HPDE6-E6E7 (cell line): ENCODE results near the gene RPS24.

Experiments used
- DNase-seq: peaks from one replicate; pipeline ENCODE4 v3.0.0; 2011; ENCODE audit warnings: missing footprints; ENCODE audit errors: extremely low spot score

The RPS24 gene

GRCh38 chr10:78025685-78026364 lies 7.8 kb upstream of the RPS24 start:
- DNase-seq: peak; percentile 59

- DNase-seq: no peak
Observed at GRCh38 chr10:78028438-78029268, 5.0 kb upstream of the RPS24 start.

DNA sequence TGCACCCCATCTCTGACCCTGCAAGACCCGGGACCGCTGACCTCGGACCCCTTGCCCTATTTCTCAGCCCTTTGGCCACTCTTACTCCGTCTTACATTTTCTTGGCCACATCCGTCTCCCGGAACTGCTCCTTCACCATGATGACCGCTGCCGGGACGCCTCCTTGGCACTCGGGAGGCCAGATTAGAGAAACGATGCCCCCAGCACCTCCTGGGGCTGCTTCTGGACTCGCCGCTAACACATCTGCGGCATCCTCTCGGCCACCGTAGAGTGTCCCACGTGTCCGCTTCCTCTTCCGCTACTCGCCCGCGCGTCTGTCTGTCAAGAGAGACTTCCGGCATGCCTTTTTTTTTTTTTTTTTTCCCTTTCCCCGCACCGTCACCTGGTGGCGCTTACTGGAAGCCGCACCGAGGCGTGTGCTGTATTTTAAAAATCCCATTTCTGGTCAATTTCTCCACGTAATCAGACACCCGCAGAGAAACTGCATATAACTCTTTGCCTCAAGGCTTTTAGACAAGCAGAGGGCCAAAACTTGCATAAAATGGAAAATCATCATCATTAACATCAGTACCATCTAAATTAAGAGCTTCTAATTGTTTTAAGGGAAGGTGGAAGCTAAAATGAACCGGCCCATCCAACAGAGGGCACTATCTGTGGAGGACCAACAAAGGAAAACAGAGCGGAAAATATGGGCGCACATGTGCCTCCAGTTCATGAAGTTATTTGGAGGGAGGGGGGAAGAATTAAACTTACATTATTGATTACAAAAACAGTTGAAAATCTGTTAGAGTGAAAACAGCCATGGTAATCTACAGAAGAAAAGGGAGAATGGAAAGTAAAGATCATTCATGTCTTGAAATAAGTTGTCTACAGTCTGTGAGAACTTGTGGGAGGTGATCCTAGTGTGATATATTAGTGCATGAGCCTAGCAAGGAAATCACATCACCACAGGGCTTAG lies 4.1 kb upstream of the RPS24 start, which contains the start of gene POLR3A:
TSS of gene POLR3A (minus strand) at position 247 of the 958 bp plus-strand sequence. CDS start at position 139, 108 bp downstream.
- peak; percentile 89 for DNase-seq

GRCh38 chr10:78033387-78033636 lies 351 bp upstream of the RPS24 start:
- DNase-seq: no peak

- DNase-seq: no peak
Observed at GRCh38 chr10:78035025-78035424, 1.4 kb downstream of the RPS24 start.

DNA sequence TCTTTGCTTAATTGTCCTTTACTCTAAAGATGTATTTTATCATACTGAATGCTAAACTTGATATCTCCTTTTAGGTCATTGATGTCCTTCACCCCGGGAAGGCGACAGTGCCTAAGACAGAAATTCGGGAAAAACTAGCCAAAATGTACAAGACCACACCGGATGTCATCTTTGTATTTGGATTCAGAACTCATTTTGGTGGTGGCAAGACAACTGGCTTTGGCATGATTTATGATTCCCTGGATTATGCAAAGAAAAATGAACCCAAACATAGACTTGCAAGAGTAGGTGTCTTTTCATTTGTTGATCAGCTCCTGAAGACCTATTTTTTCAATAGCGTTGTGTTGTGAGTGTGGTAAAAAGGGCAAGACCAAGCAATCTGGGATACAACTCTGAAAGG lies 1.8 kb downstream of the RPS24 start:
- no peak for DNase-seq

DNA sequence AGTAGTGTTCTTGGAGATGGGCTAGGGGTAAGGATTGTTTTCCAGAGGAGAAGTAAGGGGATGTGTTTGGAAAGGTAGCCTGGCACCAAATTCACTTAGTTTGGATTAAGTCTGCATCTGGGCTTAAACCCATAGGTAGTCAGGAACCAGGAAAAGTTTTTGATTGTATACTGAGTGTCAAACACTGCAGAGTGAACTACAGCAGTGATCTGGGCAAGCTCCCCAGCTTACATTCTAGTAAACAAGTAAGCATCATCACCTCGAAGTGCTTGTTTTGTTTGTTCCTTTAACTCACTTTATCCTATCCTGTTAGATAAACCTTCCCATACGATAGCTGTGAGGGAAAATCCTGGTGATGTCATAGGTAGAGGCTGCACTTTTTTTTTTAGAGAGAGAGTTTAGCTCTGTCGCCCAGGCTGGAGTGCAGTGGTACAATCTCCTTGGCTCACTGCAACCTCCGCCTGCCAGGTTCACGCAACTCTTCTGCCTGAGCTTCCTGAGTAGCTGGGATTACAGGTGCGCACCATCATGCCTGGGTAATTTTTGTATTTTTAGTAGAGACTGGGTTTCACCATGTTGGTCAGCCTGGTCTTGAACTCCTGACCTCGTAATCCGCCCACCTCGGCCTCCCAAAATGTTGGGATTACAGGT lies 2.4 kb downstream of the RPS24 start:
- DNase-seq: no peak

DNA sequence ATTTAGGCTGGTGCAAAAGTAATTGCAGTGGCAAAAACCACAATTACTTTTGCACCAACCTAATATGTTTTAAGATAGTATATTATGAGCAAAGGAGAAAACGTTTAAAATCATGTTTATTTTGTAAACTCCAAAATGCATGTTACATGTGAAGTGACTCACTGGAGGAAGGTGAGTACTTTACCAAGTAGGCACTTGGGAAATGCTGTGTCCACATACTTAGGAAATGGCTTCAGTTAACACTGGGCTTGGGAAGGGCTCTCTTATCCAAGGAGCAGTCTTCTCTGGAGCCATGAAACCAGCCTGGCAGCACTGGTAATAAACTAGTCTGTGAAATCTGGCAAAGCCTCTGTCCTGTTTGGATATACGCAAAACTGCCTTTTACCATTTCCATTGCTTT lies 4.4 kb downstream of the RPS24 start:
- DNase-seq: no peak

DNA sequence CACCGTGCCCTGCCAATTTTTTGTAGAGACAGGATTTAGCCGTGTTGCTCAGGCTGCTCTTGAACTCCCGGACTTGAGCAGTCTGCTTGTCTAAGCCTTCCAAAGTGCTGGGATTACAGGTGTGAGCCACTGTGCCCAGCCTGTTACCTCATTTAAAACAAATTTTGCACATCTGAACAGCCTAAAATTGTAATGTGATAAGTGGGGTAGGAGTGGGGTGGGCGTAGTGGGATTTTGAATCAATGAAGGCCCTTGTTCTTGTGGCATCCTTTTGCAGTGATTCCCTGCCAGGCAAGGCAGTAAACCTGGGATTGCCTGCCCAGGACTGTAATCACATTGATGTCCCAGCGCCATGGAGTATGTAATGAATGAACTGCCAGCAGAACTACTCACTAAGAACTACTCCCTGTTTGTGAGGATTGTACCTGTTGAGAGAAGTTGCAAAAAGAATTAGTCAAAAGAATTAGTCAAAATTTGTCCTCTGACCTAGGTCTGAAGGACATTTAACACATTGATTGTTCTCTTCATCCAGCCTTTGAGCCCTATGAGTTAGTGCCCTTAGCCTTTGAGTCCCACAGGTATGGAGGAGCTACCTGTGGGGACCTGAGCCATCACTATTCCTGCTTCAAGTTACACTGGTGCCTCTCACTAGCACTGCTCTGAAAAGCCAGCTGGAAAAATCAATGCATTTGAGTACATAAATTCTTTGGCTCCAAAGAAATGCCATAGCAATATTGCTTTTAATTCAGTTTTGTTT lies 5.3 kb downstream of the RPS24 start:
- DNase-seq: no peak

- no peak for DNase-seq
Observed at GRCh38 chr10:78039743-78040142, 6.1 kb downstream of the RPS24 start.

DNA sequence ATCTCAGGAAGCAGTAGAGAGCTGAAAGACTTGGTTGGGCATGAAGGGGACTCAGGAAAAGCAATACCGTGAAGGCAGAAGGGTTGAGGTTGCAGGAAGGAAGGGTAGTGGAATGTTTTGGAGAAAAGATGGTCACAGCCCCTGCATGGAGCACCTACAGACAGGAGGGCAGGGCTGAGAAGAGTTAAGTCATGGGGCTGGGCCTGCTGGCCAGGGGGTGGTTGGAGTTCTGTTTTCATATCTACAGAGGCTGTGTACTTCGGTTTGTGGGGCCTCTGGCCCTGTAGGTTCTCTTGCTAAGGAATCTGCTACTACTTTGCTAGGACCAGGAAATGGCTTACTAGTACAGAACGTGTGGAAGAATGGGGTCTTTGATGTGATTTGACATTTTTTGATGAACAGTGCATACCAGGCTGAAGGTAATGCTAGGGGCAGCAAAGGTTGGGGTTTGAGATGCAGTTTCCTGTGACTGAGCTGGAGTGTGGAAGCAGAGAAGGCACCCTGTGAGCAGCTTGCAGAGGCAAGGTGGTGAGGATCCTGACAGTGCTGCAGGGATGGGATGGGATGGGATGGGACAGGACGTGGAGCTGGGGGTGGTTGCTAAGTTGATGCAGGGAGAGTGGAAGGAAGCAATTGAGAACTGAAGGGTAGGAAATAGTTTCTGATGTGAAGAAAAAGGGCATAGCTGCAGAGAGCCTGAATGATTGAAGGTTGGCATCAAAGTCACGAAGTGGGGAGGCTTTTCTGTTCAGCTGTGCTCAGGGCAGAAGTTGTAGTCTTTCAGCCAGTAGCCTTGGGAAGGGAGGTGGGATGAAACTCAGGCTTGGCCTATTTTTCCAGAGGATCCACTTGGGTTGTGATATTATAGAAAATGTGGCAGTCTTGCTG lies 7.8 kb downstream of the RPS24 start:
- DNase-seq: no peak

DNA sequence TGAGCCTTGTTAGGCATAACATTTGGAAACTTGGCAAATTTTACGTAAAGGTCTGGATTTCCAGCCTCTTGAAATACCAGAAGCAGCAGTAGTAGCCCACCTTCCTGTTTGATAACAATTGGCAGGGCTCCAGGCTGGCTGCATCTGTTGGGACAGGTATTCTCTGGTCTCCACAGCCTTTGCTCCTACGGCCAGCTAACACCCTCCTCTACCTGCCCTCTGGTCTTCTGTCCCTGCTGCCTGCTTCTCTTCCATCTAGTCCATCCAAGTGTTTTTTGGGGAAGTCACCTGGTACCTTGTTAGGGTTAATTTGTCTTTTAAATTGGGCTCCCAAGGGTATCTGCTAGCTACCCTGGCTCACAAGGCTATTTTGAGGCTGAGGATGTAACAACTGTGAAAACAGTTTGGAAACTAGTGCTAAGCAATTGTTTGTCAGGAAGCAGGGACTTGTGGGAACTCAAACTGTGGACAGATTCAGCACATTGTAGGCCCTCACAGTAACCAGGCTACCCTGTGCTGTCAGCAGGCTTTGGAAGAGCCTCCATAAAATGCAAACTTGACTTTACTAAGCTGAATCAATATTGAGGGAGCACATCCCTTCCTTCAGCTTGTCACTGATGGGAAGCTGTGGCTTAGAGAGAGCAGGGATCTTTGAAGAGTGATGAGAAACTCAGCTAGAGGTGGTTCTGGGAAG lies 8.5 kb downstream of the RPS24 start:
- DNase-seq: no peak

GRCh38 chr10:78042752-78043104 lies 9.1 kb downstream of the RPS24 start:
- DNase-seq: no peak

- no peak for DNase-seq
Observed at GRCh38 chr10:78044179-78044578, 10.5 kb downstream of the RPS24 start.

- no peak for DNase-seq
Observed at GRCh38 chr10:78044699-78045098, 11.0 kb downstream of the RPS24 start.

- DNase-seq: no peak
Observed at GRCh38 chr10:78045237-78045636, 11.6 kb downstream of the RPS24 start.

DNA sequence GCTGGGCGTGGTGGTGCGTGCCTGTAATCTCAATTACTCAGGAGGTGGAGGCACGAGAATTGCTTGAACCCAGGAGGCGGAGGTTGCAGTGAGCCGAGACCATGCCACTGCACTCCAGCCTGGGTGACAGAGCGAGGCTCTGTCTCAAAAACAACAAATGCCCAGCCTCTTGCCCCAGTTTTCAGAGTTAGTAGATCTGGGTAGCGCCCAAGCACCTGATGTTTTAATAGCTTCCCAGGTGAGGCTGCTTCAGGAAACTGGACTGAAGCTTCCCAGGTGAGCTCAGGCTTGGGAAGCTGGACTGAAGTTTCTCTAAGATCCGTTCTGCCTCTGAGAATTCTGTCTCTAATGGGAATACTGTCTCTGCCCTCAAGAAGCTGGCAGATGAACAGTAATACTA lies 12.2 kb downstream of the RPS24 start:
- DNase-seq: no peak

- no peak for DNase-seq
Observed at GRCh38 chr10:78046711-78047269, 13.1 kb downstream of the RPS24 start.

DNA sequence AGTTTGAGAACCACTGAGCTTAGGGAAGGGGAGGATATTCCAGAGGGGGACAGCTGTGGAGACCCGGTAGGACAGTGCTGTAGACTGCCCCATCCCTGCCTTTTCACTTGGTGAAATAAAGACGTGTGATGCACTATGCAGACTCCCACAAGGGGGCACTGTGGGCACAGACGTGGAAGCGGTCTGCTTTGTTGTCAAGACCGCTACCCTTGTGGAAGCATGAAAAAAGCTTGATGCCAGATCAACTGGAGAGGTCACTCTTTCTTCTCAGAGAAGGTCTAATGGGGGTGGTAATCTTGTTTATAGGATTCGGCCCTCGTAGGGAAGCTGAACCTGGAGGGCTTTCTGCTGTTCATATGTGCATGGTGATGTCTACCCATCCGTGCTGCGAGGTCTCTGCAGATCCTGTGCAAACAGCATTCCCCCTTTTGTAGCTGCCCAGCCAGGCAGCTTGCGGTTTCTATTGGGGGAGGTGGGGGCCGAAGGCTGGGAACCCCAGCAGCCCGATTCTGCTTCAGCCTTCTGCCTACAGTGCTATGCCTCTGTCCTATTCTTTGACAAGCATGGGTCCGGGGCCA lies 13.7 kb downstream of the RPS24 start:
- peak; percentile 61 for DNase-seq
